HK-2 (cell line): ENCODE data around the gene MGA.
A peak's percentile ranks its signal among the peaks of the same experiment; 100 is the strongest.

Experiments
- DNase-seq: peaks from one replicate; pipeline ENCODE4 v3.0.0-alpha.2; 2018; ENCODE audit not compliant: unreplicated experiment

The MGA gene

GRCh38 chr15:41660235-41661077 lies at the start of gene MGA:
MGA (plus strand) TSS chr15:41660405.
- DNase-seq = peak; percentile 75

GRCh38 chr15:41620536-41621199 lies 39.5 kb upstream of the MGA start:
- DNase-seq = no peak

GRCh38 chr15:41621200-41622193 lies 38.7 kb upstream of the MGA start:
- peak; percentile 90 for DNase-seq

GRCh38 chr15:41622901-41623300 lies 37.3 kb upstream of the MGA start:
- no peak for DNase-seq

GRCh38 chr15:41627203-41627602 lies 33.0 kb upstream of the MGA start:
- no peak for DNase-seq

GRCh38 chr15:41629463-41629862 lies 30.7 kb upstream of the MGA start:
- DNase-seq = no peak

GRCh38 chr15:41629883-41630282 lies 30.3 kb upstream of the MGA start:
- DNase-seq = no peak

- DNase-seq = no peak
Observed at GRCh38 chr15:41630616-41631217, 29.5 kb upstream of the MGA start.

- DNase-seq = no peak
Observed at GRCh38 chr15:41631880-41632470, 28.2 kb upstream of the MGA start.

GRCh38 chr15:41633609-41634008 lies 26.6 kb upstream of the MGA start:
- no peak for DNase-seq

GRCh38 chr15:41634072-41634626 lies 26.1 kb upstream of the MGA start:
- no peak for DNase-seq

GRCh38 chr15:41637086-41637485 lies 23.1 kb upstream of the MGA start:
- DNase-seq = no peak

- DNase-seq = no peak
Observed at GRCh38 chr15:41640985-41641384, 19.2 kb upstream of the MGA start.

- no peak for DNase-seq
Observed at GRCh38 chr15:41647262-41647661, 12.9 kb upstream of the MGA start.

GRCh38 chr15:41648097-41648496 lies 12.1 kb upstream of the MGA start:
- DNase-seq = no peak

GRCh38 chr15:41648770-41649169 lies 11.4 kb upstream of the MGA start:
- DNase-seq = no peak

GRCh38 chr15:41650806-41651205 lies 9.4 kb upstream of the MGA start:
- no peak for DNase-seq

GRCh38 chr15:41651373-41651772 lies 8.8 kb upstream of the MGA start:
- DNase-seq = no peak

- no peak for DNase-seq
Observed at GRCh38 chr15:41653760-41654159, 6.4 kb upstream of the MGA start.

GRCh38 chr15:41655716-41656115 lies 4.5 kb upstream of the MGA start:
- no peak for DNase-seq

GRCh38 chr15:41656188-41656587 lies 4.0 kb upstream of the MGA start:
- peak; percentile 13 for DNase-seq
